ENCODE data around the gene CENPP.

The CENPP gene

DNA sequence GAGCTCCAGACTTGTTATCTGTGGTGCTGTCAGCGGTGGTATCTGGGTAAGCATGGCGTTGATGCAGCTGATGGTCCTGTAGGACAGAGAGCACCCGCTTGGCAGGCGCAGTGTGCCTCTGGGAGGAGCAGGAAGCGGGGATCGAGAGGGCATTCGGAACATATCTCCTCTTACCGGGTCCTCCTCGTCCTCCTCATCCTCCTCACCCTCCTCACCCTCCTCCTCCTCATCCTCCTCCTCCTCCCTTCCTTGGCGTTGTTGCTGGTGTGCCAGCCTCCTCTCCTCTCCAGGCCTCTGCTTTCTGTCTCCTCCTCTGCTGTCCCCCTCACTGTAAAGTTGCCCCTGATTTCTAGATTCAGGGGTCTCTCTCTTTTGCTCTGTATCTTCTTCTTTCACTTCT is 188.9 kb downstream of the CENPP start:
- no peak for FAIRE-seq
- DNase-seq (ENCODE audit: insufficient read length, low spot score): no peak

DNA sequence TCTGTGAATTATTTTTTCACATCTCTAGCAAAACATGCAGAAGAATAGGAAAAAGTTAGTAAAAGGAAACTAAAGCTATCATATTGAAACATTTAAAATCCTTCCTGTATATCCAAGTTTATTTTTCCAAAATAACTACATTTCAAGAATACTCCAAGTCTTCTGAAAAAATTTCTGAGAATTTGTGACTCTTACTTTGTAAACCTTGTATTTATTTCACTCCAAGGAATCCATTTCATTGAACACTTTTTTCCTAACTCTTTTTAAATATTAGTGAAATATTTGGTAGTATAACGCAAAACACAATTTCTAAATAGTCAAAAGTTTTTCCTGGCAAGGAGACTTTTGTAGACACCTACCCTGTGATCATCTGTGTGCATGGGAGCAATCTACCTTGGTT is 190.8 kb downstream of the CENPP start:
- TF ChIP-seq SPI1 (IDR thresholded peaks at IDR 0.05; ENCODE audit: low read depth, low read length): no peak
- no peak for TF ChIP-seq POLR2AphosphoS5 (IDR thresholded peaks at IDR 0.05; ENCODE audit: low read depth, low read length)
- TF ChIP-seq PAX5 (IDR thresholded peaks at IDR 0.05; ENCODE audit: insufficient read depth, low read length, severe bottlenecking): no peak
- no peak for DNase-seq (ENCODE audit: insufficient read length, low spot score)
- FAIRE-seq: no peak

More for the DNA sequence above, 188.9 kb downstream of the CENPP start:
- TF ChIP-seq POLR2A (IDR thresholded peaks at IDR 0.05; ENCODE audit: low read depth, low read length): no peak
- TF ChIP-seq POLR2AphosphoS5 (IDR thresholded peaks at IDR 0.05; ENCODE audit: low read depth, low read length): no peak
- TF ChIP-seq SPI1 (IDR thresholded peaks at IDR 0.05; ENCODE audit: low read depth, low read length): no peak
- no peak for TF ChIP-seq POU2F2 (IDR thresholded peaks at IDR 0.05; ENCODE audit: low read depth, low read length)
- no peak for TF ChIP-seq PAX5 (IDR thresholded peaks at IDR 0.05; ENCODE audit: insufficient read depth, low read length, severe bottlenecking)
- no peak for TF ChIP-seq TAF1 (IDR thresholded peaks at IDR 0.05; ENCODE audit: low read depth, low read length)

DNA sequence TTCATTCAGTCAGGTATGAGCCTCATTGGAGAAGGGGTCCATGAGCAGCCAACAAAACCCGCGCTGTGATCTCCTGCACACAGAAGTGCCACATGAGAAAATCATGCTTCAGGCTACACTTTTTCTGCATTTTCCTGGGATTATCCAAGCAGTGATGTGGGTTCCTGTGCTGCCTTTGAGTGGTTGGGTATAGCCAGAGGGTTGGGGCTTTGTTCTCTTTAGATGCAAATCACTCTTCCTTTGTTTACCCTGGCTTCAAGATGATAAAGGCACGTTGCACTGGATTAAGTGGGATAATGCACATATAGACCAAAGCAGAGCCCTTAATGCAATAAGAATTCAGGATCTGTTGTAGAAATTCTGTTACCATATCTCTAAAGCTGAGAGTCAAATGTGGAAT is 191.3 kb downstream of the CENPP start:
- FAIRE-seq (no peak), DNase-seq (ENCODE audit: insufficient read length, low spot score) (no peak)
- TF ChIP-seq PAX5 (IDR thresholded peaks at IDR 0.05; ENCODE audit: insufficient read depth, low read length, severe bottlenecking): no peak
- no peak for TF ChIP-seq POLR2A (IDR thresholded peaks at IDR 0.05; ENCODE audit: low read depth, low read length)
- no peak for TF ChIP-seq POU2F2 (IDR thresholded peaks at IDR 0.05; ENCODE audit: low read depth, low read length)
- no peak for TF ChIP-seq SPI1 (IDR thresholded peaks at IDR 0.05; ENCODE audit: low read depth, low read length)
- no peak for TF ChIP-seq POLR2AphosphoS5 (IDR thresholded peaks at IDR 0.05; ENCODE audit: low read depth, low read length)
- TF ChIP-seq TAF1 (IDR thresholded peaks at IDR 0.05; ENCODE audit: low read depth, low read length): no peak

DNA sequence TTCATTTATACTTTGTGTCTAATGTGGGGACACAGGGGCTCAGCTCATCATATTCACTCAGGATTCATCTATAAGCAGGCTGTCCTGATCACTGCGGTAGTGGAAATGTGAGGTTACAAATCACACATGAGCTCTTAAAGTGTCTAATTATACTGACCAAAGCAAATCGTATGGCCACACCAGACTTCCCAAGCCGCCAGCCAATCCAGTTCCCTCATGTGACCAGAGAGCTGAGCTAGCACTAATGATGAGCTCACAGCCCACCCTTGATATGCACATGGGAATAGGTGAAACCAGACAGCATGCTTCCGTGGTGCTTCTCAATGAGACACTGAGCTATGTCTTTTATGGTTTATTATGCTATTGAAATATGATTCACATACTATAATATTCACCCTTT is 192.4 kb downstream of the CENPP start:
- FAIRE-seq (no peak), DNase-seq (ENCODE audit: insufficient read length, low spot score) (no peak)
- no peak for TF ChIP-seq POLR2AphosphoS5 (IDR thresholded peaks at IDR 0.05; ENCODE audit: low read depth, low read length)
- no peak for TF ChIP-seq PAX5 (IDR thresholded peaks at IDR 0.05; ENCODE audit: insufficient read depth, low read length, severe bottlenecking)
- no peak for TF ChIP-seq POLR2A (IDR thresholded peaks at IDR 0.05; ENCODE audit: low read depth, low read length)
- no peak for TF ChIP-seq TAF1 (IDR thresholded peaks at IDR 0.05; ENCODE audit: low read depth, low read length)
- no peak for TF ChIP-seq SPI1 (IDR thresholded peaks at IDR 0.05; ENCODE audit: low read depth, low read length)
- no peak for TF ChIP-seq POU2F2 (IDR thresholded peaks at IDR 0.05; ENCODE audit: low read depth, low read length)

DNA sequence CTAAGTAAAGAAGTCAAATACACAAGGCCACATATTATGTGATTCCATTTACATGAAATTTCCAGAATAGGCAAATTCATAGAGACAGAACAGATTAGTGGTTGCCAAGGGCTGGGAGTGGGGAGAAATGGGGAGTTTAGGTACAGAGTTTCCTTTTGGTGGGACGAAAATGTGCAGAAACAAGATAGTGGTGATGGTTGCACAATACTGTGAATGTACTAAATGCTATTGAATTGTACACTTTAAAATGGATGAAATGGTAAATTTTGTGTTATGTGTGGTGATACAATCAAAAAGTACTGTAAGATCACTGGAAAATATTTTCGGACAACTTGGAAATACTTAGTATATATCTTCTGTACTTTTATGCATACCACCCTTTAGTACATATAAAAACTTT is 195.1 kb downstream of the CENPP start:
- FAIRE-seq (no peak), DNase-seq (ENCODE audit: insufficient read length, low spot score) (no peak)
- TF ChIP-seq SPI1 (IDR thresholded peaks at IDR 0.05; ENCODE audit: low read depth, low read length) (no peak), POU2F2 (IDR thresholded peaks at IDR 0.05; ENCODE audit: low read depth, low read length) (no peak), TAF1 (IDR thresholded peaks at IDR 0.05; ENCODE audit: low read depth, low read length) (no peak)

DNA sequence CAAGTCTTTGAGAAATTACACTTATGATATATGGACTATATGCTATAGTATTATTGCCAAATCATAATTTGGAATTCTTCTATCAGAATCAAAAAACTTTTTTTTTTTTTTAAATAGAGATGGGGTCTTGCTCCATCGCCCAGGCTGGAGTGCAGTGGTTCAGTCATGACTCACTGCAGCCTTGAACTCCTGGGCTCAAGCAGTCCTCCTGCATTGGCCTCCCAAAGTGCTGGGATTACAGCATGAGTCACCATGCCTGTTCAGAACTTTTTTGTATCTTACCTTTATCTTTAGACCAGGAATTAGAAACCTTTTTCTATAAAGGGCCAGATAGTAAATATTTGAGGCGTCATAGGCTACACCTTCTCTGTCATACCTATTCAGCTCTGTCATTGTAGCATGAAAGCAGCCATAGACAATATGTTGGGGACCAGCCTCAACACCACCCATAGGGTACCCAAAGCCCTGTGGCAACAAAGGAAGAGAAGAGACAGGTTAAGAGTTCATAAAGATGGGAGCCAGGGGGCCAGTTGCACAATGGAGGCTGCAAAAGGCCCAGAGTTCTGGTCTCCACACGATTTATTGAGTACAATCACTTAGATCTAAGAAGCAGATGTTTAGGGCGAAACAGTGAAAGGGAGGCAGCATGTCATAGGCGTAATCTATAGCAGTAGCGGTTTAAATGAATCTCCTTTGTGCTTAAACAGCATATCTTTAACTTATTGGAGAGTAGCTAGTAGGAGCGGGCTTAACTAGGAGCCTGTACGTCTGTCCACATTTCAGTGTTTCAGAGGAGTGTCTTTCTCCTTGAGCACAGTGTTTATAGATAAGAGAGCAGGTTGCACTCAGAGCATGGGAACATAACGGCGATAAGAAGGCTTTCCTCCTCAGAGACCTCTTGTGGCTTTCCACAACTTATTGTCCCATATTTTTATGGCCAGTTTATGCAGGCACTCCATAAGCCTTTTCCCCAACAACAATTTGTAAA is 197.5 kb downstream of the CENPP start:
- TF ChIP-seq SPI1 (IDR thresholded peaks at IDR 0.05; ENCODE audit: low read depth, low read length) (no peak), TAF1 (IDR thresholded peaks at IDR 0.05; ENCODE audit: low read depth, low read length) (no peak), POLR2A (IDR thresholded peaks at IDR 0.05; ENCODE audit: low read depth, low read length) (no peak), POLR2AphosphoS5 (IDR thresholded peaks at IDR 0.05; ENCODE audit: low read depth, low read length) (no peak), POU2F2 (IDR thresholded peaks at IDR 0.05; ENCODE audit: low read depth, low read length) (no peak), PAX5 (IDR thresholded peaks at IDR 0.05; ENCODE audit: insufficient read depth, low read length, severe bottlenecking) (no peak)
- DNase-seq (ENCODE audit: insufficient read length, low spot score): no peak
- FAIRE-seq: no peak

DNA sequence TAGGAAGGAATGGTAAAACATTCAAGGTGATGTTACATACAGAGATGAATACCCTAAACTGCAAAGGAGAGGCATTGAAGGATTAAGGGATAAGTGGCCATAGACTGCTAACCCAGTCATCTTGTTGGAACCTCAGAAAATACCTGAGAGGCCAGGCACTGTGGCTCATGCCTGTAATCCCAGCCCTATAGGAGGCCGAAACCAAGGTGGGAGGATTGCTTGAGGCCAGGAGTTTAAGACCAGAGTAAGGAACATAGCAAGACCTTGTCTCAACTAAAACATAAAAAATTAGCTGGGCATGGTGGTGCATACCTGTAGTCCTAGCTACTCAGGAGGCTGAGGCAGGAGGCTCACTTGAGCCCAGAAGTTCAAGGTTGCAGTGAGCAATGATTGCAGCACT is 199.1 kb downstream of the CENPP start:
- no peak for TF ChIP-seq PAX5 (IDR thresholded peaks at IDR 0.05; ENCODE audit: insufficient read depth, low read length, severe bottlenecking)
- no peak for TF ChIP-seq POU2F2 (IDR thresholded peaks at IDR 0.05; ENCODE audit: low read depth, low read length)
- no peak for TF ChIP-seq TAF1 (IDR thresholded peaks at IDR 0.05; ENCODE audit: low read depth, low read length)
- no peak for TF ChIP-seq POLR2AphosphoS5 (IDR thresholded peaks at IDR 0.05; ENCODE audit: low read depth, low read length)
- TF ChIP-seq POLR2A (IDR thresholded peaks at IDR 0.05; ENCODE audit: low read depth, low read length): no peak
- TF ChIP-seq SPI1 (IDR thresholded peaks at IDR 0.05; ENCODE audit: low read depth, low read length): no peak
- no peak for DNase-seq (ENCODE audit: insufficient read length, low spot score)
- FAIRE-seq: peak; percentile 54

DNA sequence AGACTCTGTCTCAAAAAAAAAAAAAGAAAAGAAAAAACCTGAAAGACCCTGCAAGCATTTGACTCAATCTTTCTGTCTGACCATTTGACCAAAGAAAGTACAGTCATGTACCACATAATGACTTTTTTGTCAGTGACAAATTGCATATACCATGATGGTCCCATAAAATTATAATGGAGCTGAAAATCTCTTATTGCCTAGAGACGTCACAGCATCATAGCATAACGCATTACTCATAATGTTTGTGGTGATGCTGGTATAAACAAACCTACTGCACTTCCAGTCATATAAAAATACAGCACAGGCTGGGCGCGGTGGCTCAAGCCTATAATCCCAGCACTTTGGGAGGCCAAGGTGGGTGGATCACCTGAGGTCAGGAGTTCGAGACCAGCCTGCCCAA is 199.6 kb downstream of the CENPP start:
- TF ChIP-seq PAX5 (IDR thresholded peaks at IDR 0.05; ENCODE audit: insufficient read depth, low read length, severe bottlenecking): no peak
- no peak for TF ChIP-seq POLR2AphosphoS5 (IDR thresholded peaks at IDR 0.05; ENCODE audit: low read depth, low read length)
- DNase-seq (ENCODE audit: insufficient read length, low spot score) (no peak), FAIRE-seq (no peak)

DNA sequence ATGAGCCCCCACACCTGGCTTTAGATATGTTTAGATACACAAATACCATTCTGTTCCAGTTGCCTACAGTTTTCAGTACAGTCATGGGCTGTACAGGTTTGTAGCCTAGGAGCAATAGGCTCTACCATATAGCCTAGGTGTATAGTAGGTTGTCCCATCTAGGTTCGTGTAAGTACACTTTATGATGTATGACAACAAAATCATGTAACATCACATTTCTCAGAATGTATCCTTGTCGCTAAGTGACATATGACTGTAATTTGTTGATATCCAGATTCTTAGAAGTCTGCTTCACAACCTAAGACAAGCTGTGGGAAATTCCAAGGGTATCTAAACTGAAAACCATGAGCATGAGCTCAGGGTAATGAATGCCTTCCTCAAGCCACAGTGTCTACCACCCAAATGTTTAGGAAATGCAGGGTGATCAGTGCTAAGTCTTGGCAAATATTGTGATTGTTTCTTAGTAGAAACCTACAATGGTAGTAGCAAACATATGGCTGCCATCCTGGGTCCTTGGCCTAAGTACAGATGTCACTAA is 201.6 kb downstream of the CENPP start:
- FAIRE-seq (peak; percentile 72), DNase-seq (ENCODE audit: insufficient read length, low spot score) (no peak)
- TF ChIP-seq TAF1 (IDR thresholded peaks at IDR 0.05; ENCODE audit: low read depth, low read length): no peak
- TF ChIP-seq SPI1 (IDR thresholded peaks at IDR 0.05; ENCODE audit: low read depth, low read length): no peak
- TF ChIP-seq POU2F2 (IDR thresholded peaks at IDR 0.05; ENCODE audit: low read depth, low read length): no peak
- no peak for TF ChIP-seq POLR2AphosphoS5 (IDR thresholded peaks at IDR 0.05; ENCODE audit: low read depth, low read length)
- no peak for TF ChIP-seq POLR2A (IDR thresholded peaks at IDR 0.05; ENCODE audit: low read depth, low read length)
- no peak for TF ChIP-seq PAX5 (IDR thresholded peaks at IDR 0.05; ENCODE audit: insufficient read depth, low read length, severe bottlenecking)
